ENCODE measurements around the gene ARHGEF17.

Gene ARHGEF17

GRCh38 chr11:73333640-73334383 is 25.7 kb downstream of the ARHGEF17 start:
- Histone ChIP-seq H3K27me3 (ENCODE audit: control insufficient read depth, insufficient read depth, low read length) (peaks cover 28% of the 10 kb centered on the region), H3K27ac (ENCODE audit: low read length) (no peak overlapping the region), H3K36me3 (ENCODE audit: control insufficient read depth, insufficient read depth, low read length) (no peaks in the 10 kb centered on the region), H3K4me3 (ENCODE audit: low read length) (no peak overlapping the region), H3K4me1 (ENCODE audit: control insufficient read depth, insufficient read depth, low read length) (peaks cover 16% of the 10 kb centered on the region), H3K9me3 (ENCODE audit: control insufficient read depth, insufficient read depth, low read length) (no peaks in the 10 kb centered on the region)
- WGBS (ENCODE audit: insufficient coverage, insufficient read length): no CpG with 5 or more reads among the region's 4 CpGs
- DNase-seq (ENCODE audit: low read depth, low spot score): no peak

GRCh38 chr11:73334384-73335203 is 26.5 kb downstream of the ARHGEF17 start:
- no peak overlapping the region for H3K4me3 ChIP-seq (ENCODE audit: low read length)
- H3K4me1 ChIP-seq (ENCODE audit: control insufficient read depth, insufficient read depth, low read length): peaks cover 16% of the 10 kb centered on the region
- DNase-seq (ENCODE audit: low read depth, low spot score): no peak
- peaks cover 28% of the 10 kb centered on the region for H3K27me3 ChIP-seq (ENCODE audit: control insufficient read depth, insufficient read depth, low read length)
- no peaks in the 10 kb centered on the region for H3K36me3 ChIP-seq (ENCODE audit: control insufficient read depth, insufficient read depth, low read length)
- no CpG with 5 or more reads among the region's 6 CpGs for WGBS (ENCODE audit: insufficient coverage, insufficient read length)
- H3K27ac ChIP-seq (ENCODE audit: low read length): no peak overlapping the region
- no peaks in the 10 kb centered on the region for H3K9me3 ChIP-seq (ENCODE audit: control insufficient read depth, insufficient read depth, low read length)

- DNase-seq (ENCODE audit: low read depth, low spot score): no peak
- Histone ChIP-seq H3K36me3 (ENCODE audit: control insufficient read depth, insufficient read depth, low read length) (no peaks in the 10 kb centered on the region), H3K27ac (ENCODE audit: low read length) (no peak overlapping the region), H3K4me3 (ENCODE audit: low read length) (no peak overlapping the region), H3K27me3 (ENCODE audit: control insufficient read depth, insufficient read depth, low read length) (peaks cover 28% of the 10 kb centered on the region), H3K4me1 (ENCODE audit: control insufficient read depth, insufficient read depth, low read length) (peaks cover 18% of the 10 kb centered on the region), H3K9me3 (ENCODE audit: control insufficient read depth, insufficient read depth, low read length) (no peaks in the 10 kb centered on the region)
- WGBS (ENCODE audit: insufficient coverage, insufficient read length): no CpG with 5 or more reads among the region's 4 CpGs
Measured at GRCh38 chr11:73335204-73335923, 27.3 kb downstream of the ARHGEF17 start.

- Histone ChIP-seq H3K4me1 (ENCODE audit: control insufficient read depth, insufficient read depth, low read length) (peaks cover 10% of the 10 kb centered on the region), H3K27ac (ENCODE audit: low read length) (no peak overlapping the region), H3K4me3 (ENCODE audit: low read length) (no peak overlapping the region), H3K27me3 (ENCODE audit: control insufficient read depth, insufficient read depth, low read length) (peaks cover 30% of the 10 kb centered on the region), H3K36me3 (ENCODE audit: control insufficient read depth, insufficient read depth, low read length) (no peaks in the 10 kb centered on the region), H3K9me3 (ENCODE audit: control insufficient read depth, insufficient read depth, low read length) (no peaks in the 10 kb centered on the region)
- DNase-seq (ENCODE audit: low read depth, low spot score): no peak
- no CpG with 5 or more reads among the region's 2 CpGs for WGBS (ENCODE audit: insufficient coverage, insufficient read length)
Measured at GRCh38 chr11:73337846-73338245, 29.8 kb downstream of the ARHGEF17 start.

- Histone ChIP-seq H3K27me3 (ENCODE audit: control insufficient read depth, insufficient read depth, low read length) (peaks cover 27% of the 10 kb centered on the region), H3K4me3 (ENCODE audit: low read length) (no peak overlapping the region), H3K9me3 (ENCODE audit: control insufficient read depth, insufficient read depth, low read length) (no peaks in the 10 kb centered on the region), H3K4me1 (ENCODE audit: control insufficient read depth, insufficient read depth, low read length) (peaks cover 10% of the 10 kb centered on the region), H3K36me3 (ENCODE audit: control insufficient read depth, insufficient read depth, low read length) (no peaks in the 10 kb centered on the region), H3K27ac (ENCODE audit: low read length) (no peak overlapping the region)
- no CpG with 5 or more reads among the region's 4 CpGs for WGBS (ENCODE audit: insufficient coverage, insufficient read length)
- DNase-seq (ENCODE audit: low read depth, low spot score): no peak
Measured at GRCh38 chr11:73338279-73338678, 30.2 kb downstream of the ARHGEF17 start.

- Histone ChIP-seq H3K9me3 (ENCODE audit: control insufficient read depth, insufficient read depth, low read length) (no peaks in the 10 kb centered on the region), H3K36me3 (ENCODE audit: control insufficient read depth, insufficient read depth, low read length) (no peaks in the 10 kb centered on the region), H3K27me3 (ENCODE audit: control insufficient read depth, insufficient read depth, low read length) (peaks cover 11% of the 10 kb centered on the region; the same call in 1 of the 2 replicates), H3K27ac (ENCODE audit: low read length) (no peak overlapping the region), H3K4me1 (ENCODE audit: control insufficient read depth, insufficient read depth, low read length) (peaks cover 7% of the 10 kb centered on the region), H3K4me3 (ENCODE audit: low read length) (no peak overlapping the region)
- no peak for DNase-seq (ENCODE audit: low read depth, low spot score)
- WGBS (ENCODE audit: insufficient coverage, insufficient read length): no CpG with 5 or more reads among the region's 3 CpGs
Measured at GRCh38 chr11:73340164-73340563, 32.1 kb downstream of the ARHGEF17 start.

- peaks cover 11% of the 10 kb centered on the region; the same call in 1 of the 2 replicates for H3K27me3 ChIP-seq (ENCODE audit: control insufficient read depth, insufficient read depth, low read length)
- no CpG with 5 or more reads among the region's 54 CpGs for WGBS (ENCODE audit: insufficient coverage, insufficient read length)
- H3K4me1 ChIP-seq (ENCODE audit: control insufficient read depth, insufficient read depth, low read length): peaks cover 7% of the 10 kb centered on the region
- H3K36me3 ChIP-seq (ENCODE audit: control insufficient read depth, insufficient read depth, low read length): no peaks in the 10 kb centered on the region
- H3K4me3 ChIP-seq (ENCODE audit: low read length): peak overlapping the region; percentile 35; the same call in 1 of the 2 replicates
- H3K9me3 ChIP-seq (ENCODE audit: control insufficient read depth, insufficient read depth, low read length): no peaks in the 10 kb centered on the region
- no peak for DNase-seq (ENCODE audit: low read depth, low spot score)
- no peak overlapping the region for H3K27ac ChIP-seq (ENCODE audit: low read length)
Measured at GRCh38 chr11:73342633-73343032, 34.6 kb downstream of the ARHGEF17 start.

GRCh38 chr11:73343076-73343873 is 35.2 kb downstream of the ARHGEF17 start:
- DNase-seq (ENCODE audit: low read depth, low spot score): no peak
- no peaks in the 10 kb centered on the region for H3K9me3 ChIP-seq (ENCODE audit: control insufficient read depth, insufficient read depth, low read length)
- no CpG with 5 or more reads among the region's 40 CpGs for WGBS (ENCODE audit: insufficient coverage, insufficient read length)
- H3K27me3 ChIP-seq (ENCODE audit: control insufficient read depth, insufficient read depth, low read length): peaks cover 11% of the 10 kb centered on the region; the same call in 1 of the 2 replicates
- H3K4me1 ChIP-seq (ENCODE audit: control insufficient read depth, insufficient read depth, low read length): peaks cover 7% of the 10 kb centered on the region
- no peak overlapping the region for H3K27ac ChIP-seq (ENCODE audit: low read length)
- H3K4me3 ChIP-seq (ENCODE audit: low read length): no peak overlapping the region; the same call in 1 of the 2 replicates
- H3K36me3 ChIP-seq (ENCODE audit: control insufficient read depth, insufficient read depth, low read length): no peaks in the 10 kb centered on the region

GRCh38 chr11:73344191-73344607 is 36.1 kb downstream of the ARHGEF17 start:
- Histone ChIP-seq H3K4me1 (ENCODE audit: control insufficient read depth, insufficient read depth, low read length) (peaks cover 7% of the 10 kb centered on the region), H3K9me3 (ENCODE audit: control insufficient read depth, insufficient read depth, low read length) (no peaks in the 10 kb centered on the region), H3K27me3 (ENCODE audit: control insufficient read depth, insufficient read depth, low read length) (peaks cover 11% of the 10 kb centered on the region; the same call in 1 of the 2 replicates), H3K36me3 (ENCODE audit: control insufficient read depth, insufficient read depth, low read length) (no peaks in the 10 kb centered on the region), H3K4me3 (ENCODE audit: low read length) (no peak overlapping the region), H3K27ac (ENCODE audit: low read length) (no peak overlapping the region)
- no peak for DNase-seq (ENCODE audit: low read depth, low spot score)
- whole genome bisulfite sequencing (ENCODE audit: insufficient coverage, insufficient read length): no CpG with 5 or more reads among the region's 20 CpGs

All from iPS DF 6.9 (cell line).